ENCODE results near the gene GNB3.

The GNB3 gene

GRCh38 chr12:6840761-6841515 is at the start of gene GNB3:
Gene GNB3, plus strand, starts transcription at chr12:6840925. Its CDS starts 363 bp downstream, at chr12:6841288.
- no peak for DNase-seq (ENCODE audit: low read depth in 2 of 2)

GRCh38 chr12:6791931-6792520 is 48.7 kb upstream of the GNB3 start:
- DNase-seq (ENCODE audit: low read depth in 2 of 2) = no peak

- no peak for DNase-seq (ENCODE audit: low read depth in 2 of 2)
Observed at GRCh38 chr12:6792522-6793201, 48.1 kb upstream of the GNB3 start.

- no peak for DNase-seq (ENCODE audit: low read depth in 2 of 2)
Observed at GRCh38 chr12:6795088-6795487, 45.6 kb upstream of the GNB3 start.

- DNase-seq (ENCODE audit: low read depth in 2 of 2) = no peak
Observed at GRCh38 chr12:6796576-6796975, 44.1 kb upstream of the GNB3 start.

- DNase-seq (ENCODE audit: low read depth in 2 of 2) = no peak
Observed at GRCh38 chr12:6799147-6799546, 41.6 kb upstream of the GNB3 start.

GRCh38 chr12:6807170-6807569 is 33.6 kb upstream of the GNB3 start:
- DNase-seq (ENCODE audit: low read depth in 2 of 2) = no peak

GRCh38 chr12:6809056-6809455 is 31.7 kb upstream of the GNB3 start:
- no peak for DNase-seq (ENCODE audit: low read depth in 2 of 2)

GRCh38 chr12:6810758-6811157 is 30.0 kb upstream of the GNB3 start:
- DNase-seq (ENCODE audit: low read depth in 2 of 2) = no peak

GRCh38 chr12:6813363-6813762 is 27.4 kb upstream of the GNB3 start:
- DNase-seq (ENCODE audit: low read depth in 2 of 2) = no peak

GRCh38 chr12:6816598-6816997 is 24.1 kb upstream of the GNB3 start:
- no peak for DNase-seq (ENCODE audit: low read depth in 2 of 2)

- DNase-seq (ENCODE audit: low read depth in 2 of 2) = no peak
Observed at GRCh38 chr12:6817098-6817497, 23.6 kb upstream of the GNB3 start.

GRCh38 chr12:6817662-6818157 is 23.0 kb upstream of the GNB3 start:
- DNase-seq (ENCODE audit: low read depth in 2 of 2) = no peak

GRCh38 chr12:6818222-6818621 is 22.5 kb upstream of the GNB3 start:
- DNase-seq (ENCODE audit: low read depth in 2 of 2) = no peak

- no peak for DNase-seq (ENCODE audit: low read depth in 2 of 2)
Observed at GRCh38 chr12:6818645-6819044, 22.1 kb upstream of the GNB3 start.

GRCh38 chr12:6819106-6820030 is 21.4 kb upstream of the GNB3 start:
- no peak for DNase-seq (ENCODE audit: low read depth in 2 of 2)

- no peak for DNase-seq (ENCODE audit: low read depth in 2 of 2)
Observed at GRCh38 chr12:6820166-6820565, 20.6 kb upstream of the GNB3 start.

- no peak for DNase-seq (ENCODE audit: low read depth in 2 of 2)
Observed at GRCh38 chr12:6821591-6822425, 18.9 kb upstream of the GNB3 start, which contains the start of gene GPR162. Gene GPR162, plus strand, starts transcription at chr12:6821821. Its CDS starts 2,078 bp downstream, at chr12:6823899.

- DNase-seq (ENCODE audit: low read depth in 2 of 2) = no peak
Observed at GRCh38 chr12:6822426-6823135, 18.1 kb upstream of the GNB3 start.
